VCaP (cell line): ENCODE measurements around the gene ZFP92.

ENCODE experiments used
- H3K27ac ChIP-seq: fragments of 450-650 bp; 2 replicates; pipeline ENCODE4 v1.5.1; 2017
- TF ChIP-seq, protein P1 (sequence below): fragments of 450-650 bp; conservative IDR thresholded peaks from 2 replicates; pipeline ENCODE4 v1.5.1; 2017; ENCODE audit warnings: mild to moderate bottlenecking, moderate library complexity

The ZFP92 gene

DNA sequence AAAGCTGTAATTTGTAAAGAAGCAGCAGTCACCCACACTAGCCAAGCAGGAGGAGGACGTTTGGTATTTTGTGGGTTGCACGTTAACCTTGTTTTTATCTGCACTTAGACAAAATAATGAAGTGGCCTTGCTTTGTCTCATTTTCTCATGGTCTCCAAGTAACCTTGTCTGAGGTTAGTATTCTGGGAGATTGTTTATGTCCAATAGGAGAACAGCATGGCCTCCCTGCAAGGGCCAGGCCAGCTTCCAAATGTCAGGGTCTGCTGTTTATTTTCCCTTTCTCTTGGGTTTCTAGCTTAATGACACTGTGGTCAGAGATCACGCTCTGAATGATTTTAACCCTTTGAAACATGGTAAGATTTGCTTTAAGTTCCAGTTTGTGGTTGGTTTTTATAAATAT lies 40.0 kb upstream of the ZFP92 start:
- H3K27ac ChIP-seq: peak overlapping the region; percentile 91
- TF ChIP-seq, protein P1, sequence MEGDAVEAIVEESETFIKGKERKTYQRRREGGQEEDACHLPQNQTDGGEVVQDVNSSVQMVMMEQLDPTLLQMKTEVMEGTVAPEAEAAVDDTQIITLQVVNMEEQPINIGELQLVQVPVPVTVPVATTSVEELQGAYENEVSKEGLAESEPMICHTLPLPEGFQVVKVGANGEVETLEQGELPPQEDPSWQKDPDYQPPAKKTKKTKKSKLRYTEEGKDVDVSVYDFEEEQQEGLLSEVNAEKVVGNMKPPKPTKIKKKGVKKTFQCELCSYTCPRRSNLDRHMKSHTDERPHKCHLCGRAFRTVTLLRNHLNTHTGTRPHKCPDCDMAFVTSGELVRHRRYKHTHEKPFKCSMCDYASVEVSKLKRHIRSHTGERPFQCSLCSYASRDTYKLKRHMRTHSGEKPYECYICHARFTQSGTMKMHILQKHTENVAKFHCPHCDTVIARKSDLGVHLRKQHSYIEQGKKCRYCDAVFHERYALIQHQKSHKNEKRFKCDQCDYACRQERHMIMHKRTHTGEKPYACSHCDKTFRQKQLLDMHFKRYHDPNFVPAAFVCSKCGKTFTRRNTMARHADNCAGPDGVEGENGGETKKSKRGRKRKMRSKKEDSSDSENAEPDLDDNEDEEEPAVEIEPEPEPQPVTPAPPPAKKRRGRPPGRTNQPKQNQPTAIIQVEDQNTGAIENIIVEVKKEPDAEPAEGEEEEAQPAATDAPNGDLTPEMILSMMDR: no peak

DNA sequence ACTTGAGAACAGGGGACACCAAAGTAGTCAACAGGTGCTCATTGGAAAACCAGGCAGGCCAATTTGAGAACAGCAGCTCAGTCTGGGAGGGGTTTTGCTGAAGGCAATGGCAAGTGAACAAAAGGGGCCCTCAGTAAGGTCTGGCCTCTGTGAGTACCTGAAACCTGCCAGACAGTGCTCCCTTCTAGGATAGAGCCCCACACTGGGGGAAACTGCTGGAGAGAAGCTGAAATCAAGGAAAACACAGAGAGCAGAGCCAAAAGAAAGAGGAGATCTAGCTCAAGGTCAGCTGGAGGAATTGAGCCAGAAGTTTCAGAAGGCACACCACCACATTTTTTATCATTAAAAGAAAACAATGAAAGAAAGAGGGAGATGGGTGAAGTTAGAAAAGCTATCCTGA lies 38.3 kb upstream of the ZFP92 start:
- TF ChIP-seq, protein P1: no peak
- peak overlapping the region; percentile 91 for H3K27ac ChIP-seq

GRCh38 chrX:153374426-153374825 lies 36.8 kb upstream of the ZFP92 start:
- TF ChIP-seq, protein P1: no peak
- peak overlapping the region; percentile 91 for H3K27ac ChIP-seq

DNA sequence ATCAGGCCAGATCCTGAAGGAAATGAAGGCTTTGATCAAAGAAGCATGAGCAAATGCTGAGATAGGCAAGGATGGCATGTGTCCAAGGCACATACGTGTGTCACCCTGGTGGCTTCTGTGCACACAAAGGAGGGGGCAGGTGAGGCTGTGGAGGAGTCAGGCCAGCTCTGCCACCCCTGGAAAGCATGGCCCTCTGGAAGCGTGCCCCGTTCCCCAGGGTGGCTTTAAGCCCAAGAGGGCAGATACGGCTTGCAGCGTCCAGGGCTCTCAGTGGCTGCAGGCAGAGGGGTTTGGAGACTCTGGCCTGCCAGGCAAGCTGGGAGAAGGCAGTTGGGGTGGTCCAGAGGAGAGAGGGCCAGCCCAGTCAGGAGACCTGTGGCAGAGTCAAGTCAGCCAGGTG lies 35.7 kb upstream of the ZFP92 start:
- peak overlapping the region; percentile 91 for H3K27ac ChIP-seq
- TF ChIP-seq, protein P1: no peak

GRCh38 chrX:153377727-153378126 lies 33.5 kb upstream of the ZFP92 start:
- TF ChIP-seq, protein P1: no peak
- peak overlapping the region; percentile 91; the same call in 1 of the 2 replicates for H3K27ac ChIP-seq

DNA sequence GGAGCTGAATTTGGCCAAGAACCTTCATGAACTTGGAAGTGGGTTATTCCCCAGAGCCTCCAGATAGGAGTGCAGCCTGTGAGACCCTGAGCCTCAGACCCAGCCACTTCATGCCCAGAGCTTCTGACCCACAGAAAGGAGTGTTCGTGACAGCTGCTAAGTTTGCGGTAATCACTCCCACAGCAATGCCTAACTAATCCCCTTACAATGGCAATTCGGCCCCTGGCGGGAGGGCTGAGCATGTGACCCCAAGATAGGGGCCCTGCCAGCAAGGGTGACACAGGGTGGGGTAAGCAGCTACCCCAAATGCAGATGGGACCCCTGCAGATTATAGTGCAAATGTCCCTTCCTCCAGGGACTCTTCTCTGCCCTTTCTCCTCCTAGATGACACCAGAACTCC lies 32.7 kb upstream of the ZFP92 start:
- H3K27ac ChIP-seq: peak overlapping the region; percentile 14; the same call in 1 of the 2 replicates
- TF ChIP-seq, protein P1: no peak

GRCh38 chrX:153379508-153379907 lies 31.8 kb upstream of the ZFP92 start:
- peak overlapping the region; percentile 78; the same call in 1 of the 2 replicates for H3K27ac ChIP-seq
- TF ChIP-seq, protein P1: no peak
